Omental fat pad (tissue), 4 donors: Measurements from ENCODE around the gene CHM. TPM values are rescaled to one million over a fixed set of nuclear protein-coding genes. Genes with fewer than 3 reads are reported as not detected.

ENCODE experiments used
- ATAC-seq: fragments of 150-250 bp; one replicate; pipeline ENCODE4 v1.9.1; 2016; ENCODE audit warnings: mild to moderate bottlenecking, moderate library complexity; ENCODE audit not compliant: low FRiP score
- DNase-seq: peaks from one replicate; pipeline ENCODE4 v3.0.0-alpha.2; 2019; ENCODE audit warnings: low spot score
- CTCF ChIP-seq, 3 donors: fragments of 450-650 bp; IDR thresholded peaks; one replicate each; pipeline ENCODE4 v1.5.1; 2016 to 2017; ENCODE audit warnings: antibody characterized with exemption in 3 of 3, mild to moderate bottlenecking in 3 of 3, moderate library complexity in 2 of 3
- total RNA-seq, 4 donors: library from RNA; depleted of rRNA; stranded (reverse); fragments of >200 nt; gene quantifications; one replicate each; pipeline ENCODE4 v1.1.0, GENCODE V29; 2016

Gene CHM
- 10 to 100 TPM; 13.0 to 21.1 (median 17.3) TPM for total RNA-seq

- DNase-seq: peak; percentile 29
- no peak for TF ChIP-seq CTCF (IDR thresholded peaks at IDR 0.05)
- peak; percentile 95 for ATAC-seq
Measured at GRCh38 chrX:86047174-86047935, at the start of gene CHM. Gene CHM, minus strand, starts transcription at chrX:86047558. Its CDS starts 26 bp downstream, at chrX:86047532.

- DNase-seq (no peak), ATAC-seq (no peak)
- no peak for TF ChIP-seq CTCF (IDR thresholded peaks at IDR 0.05)
Measured at GRCh38 chrX:86078650-86079049, 31.3 kb upstream of the CHM start.

- no peak for TF ChIP-seq CTCF (IDR thresholded peaks at IDR 0.05)
- ATAC-seq: no peak
- DNase-seq: no peak
Measured at GRCh38 chrX:86066998-86067397, 19.6 kb upstream of the CHM start.

- no peak for ATAC-seq
- no peak for TF ChIP-seq CTCF (IDR thresholded peaks at IDR 0.05)
- DNase-seq: no peak
Measured at GRCh38 chrX:86061407-86061806, 14.0 kb upstream of the CHM start.

- no peak for DNase-seq
- no peak for TF ChIP-seq CTCF (IDR thresholded peaks at IDR 0.05)
- ATAC-seq: no peak
Measured at GRCh38 chrX:86051741-86052140, 4.4 kb upstream of the CHM start.

GRCh38 chrX:86047936-86048280 is 550 bp upstream of the CHM start:
- TF ChIP-seq CTCF (IDR thresholded peaks at IDR 0.05): no peak
- DNase-seq (no peak), ATAC-seq (no peak)

- no peak for DNase-seq
- no peak for TF ChIP-seq CTCF (IDR thresholded peaks at IDR 0.05)
- no peak for ATAC-seq
Measured at GRCh38 chrX:86044216-86044615, 3.1 kb downstream of the CHM start.
